KG1 (cell line): ENCODE results near the gene CARS1.

ENCODE experiments used
- DNase-seq: peaks from one replicate; lab custom pipeline; 2025; lab: John Stamatoyannopoulos, UW

The CARS1 gene

DNA sequence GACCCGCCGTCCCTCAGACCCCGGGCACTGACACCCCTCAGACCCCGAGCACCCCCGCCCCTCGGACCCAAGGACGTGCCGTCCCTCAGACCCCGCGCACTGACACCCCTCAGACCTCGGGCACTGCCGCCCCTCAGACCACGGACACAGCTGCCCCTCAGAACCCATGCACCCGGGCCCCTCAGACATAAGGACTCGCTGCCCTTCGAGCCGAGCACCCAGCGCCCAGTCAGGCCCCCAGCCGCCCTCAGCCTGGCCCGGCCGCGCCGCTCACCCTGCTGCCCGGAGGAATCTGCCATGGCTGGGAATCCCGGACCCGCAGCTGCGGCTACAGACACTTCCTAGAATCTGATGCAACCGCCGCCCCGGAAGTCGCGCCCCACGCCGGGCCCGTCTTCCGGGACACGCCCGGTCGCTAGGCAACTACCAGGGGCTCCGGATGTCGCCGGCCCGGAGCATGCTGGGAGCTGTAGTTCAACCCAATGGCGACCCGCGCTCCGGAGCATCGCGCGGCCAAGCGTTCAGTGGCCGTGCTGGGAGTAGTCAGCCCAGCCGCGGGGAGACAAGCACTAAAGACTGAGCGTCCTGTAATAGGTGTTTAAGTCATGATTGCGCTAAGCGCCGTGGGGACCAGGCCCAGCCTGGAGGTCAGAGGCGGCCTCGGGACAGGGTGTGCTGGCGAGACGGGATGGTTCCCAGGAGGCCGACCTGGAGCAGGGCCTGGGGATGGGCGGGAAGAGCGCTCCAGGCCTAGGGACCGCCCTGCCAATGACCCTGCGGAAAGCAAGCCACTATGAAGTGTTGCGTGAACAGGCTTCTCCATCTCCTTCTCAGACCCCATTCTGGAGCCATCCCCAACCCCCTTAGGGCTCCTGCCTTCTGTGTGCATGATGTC is at the start of gene CARS1:
Gene CARS1, minus strand, starts transcription at position 355 of the 895 bp plus-strand sequence. Its CDS starts 56 bp downstream, at position 299.
- peak; percentile 85 for DNase-seq

- no peak for DNase-seq
Measured at GRCh38 chr11:3105791-3106735, 48.8 kb upstream of the CARS1 start.

DNA sequence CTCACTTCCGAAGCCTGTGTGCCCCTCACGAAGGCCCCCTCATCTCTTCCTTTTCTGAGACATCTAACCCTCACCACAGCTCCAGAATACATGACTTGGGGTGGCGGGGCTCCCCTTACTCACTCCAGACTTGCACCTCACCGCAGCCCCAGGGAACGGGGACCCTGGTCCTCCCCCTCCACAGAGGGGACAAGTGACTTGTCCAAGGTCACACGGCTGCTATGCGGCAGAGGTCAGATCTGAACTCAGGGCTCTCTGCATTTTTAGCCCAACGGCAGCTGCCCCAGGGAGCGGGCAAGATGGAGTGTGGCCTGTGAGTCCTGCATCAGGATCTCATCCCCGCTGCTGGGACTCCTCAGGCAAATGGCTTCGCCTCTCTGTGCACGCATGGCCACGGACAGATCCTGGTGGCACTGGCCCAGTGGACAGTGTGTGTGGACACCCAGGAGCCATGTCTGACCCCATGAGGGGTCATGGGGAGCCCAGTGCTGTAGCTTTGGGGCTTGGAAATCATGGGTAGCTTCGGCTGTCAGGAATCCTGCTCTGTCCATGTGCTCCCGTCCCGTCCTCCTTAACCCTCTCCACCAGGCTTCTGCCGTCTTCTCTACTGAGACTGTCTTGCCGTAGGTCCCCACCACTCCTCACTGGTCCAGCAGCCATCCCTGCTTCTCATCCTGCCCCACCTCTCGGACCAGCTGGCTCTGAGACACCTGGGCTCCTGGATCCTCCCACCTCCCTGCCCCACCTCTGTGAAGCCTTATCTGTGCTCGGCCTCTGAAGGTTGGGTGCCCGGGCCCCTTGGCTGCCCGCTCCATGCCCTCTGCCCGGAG is 48.0 kb upstream of the CARS1 start:
- DNase-seq = no peak

- DNase-seq = no peak
Measured at GRCh38 chr11:3104051-3104714, 47.0 kb upstream of the CARS1 start.

DNA sequence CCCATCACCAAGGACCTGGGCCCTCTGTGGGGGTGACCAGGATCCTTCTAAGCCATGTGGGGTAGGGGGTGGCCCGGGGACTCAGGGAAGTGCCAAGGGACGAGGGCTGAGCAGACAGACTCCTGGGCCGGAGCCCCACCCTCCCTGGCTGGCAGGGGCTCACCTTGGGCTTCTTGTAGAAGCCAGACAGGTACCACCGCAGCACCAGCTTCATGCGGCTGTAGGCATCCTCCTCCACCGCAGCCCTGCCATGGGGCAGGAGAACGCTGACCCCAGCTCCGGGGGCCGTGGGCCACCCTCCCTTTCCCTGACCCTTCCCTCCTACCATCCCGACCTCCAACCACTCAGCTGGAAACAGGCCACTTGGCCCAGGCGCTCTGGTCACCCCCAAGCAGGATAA is 45.9 kb upstream of the CARS1 start:
- no peak for DNase-seq

DNA sequence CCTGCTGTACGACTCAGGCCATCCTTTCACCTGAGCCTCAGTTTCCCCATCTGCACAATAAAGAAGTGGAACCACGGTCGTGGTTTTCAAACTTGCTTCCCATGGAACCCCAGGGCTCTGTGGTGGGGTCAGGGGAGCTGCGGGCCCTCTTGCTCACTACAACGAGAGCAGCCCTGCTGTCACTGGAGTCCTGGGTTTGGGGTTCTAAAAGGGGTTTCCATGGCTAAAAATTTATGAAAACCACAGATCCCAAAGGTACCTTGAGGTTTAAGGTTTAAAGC is 45.4 kb upstream of the CARS1 start:
- DNase-seq = no peak

GRCh38 chr11:3101921-3102640 is 44.9 kb upstream of the CARS1 start:
- DNase-seq = no peak

GRCh38 chr11:3099178-3099577 is 42.0 kb upstream of the CARS1 start:
- no peak for DNase-seq

DNA sequence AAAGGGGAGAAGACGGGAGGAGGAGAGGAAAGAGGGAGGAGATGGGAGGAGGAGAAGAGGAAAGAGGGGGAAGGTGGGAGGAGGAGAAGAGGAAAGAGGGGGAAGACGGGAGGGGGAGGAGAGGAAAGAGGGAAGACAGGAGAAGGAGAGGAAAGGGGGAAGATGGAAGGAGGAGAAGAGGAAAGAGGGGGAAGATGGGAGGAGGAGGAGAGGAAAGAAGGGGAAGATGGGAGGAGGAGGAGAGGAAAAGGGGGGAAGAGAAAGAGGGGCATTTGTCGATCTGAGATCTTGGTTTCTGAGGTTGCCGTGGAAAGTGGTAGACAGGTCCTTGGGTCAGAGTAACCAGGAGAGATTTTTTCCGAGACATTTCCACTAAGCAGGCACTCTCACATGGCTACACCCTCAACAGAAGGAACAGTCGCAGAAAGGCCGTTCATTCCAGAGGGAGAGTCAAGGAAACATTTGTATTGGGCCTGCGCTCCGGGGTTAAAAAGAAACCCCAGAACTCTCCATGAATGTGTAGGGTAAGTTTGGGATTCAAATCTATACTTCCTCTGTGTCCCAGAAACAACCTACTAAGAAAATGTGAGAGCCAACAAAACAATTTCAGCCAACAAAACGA is 39.8 kb upstream of the CARS1 start:
- DNase-seq = no peak

GRCh38 chr11:3095712-3096361 is 38.6 kb upstream of the CARS1 start:
- DNase-seq = no peak

GRCh38 chr11:3094223-3094824 is 37.1 kb upstream of the CARS1 start:
- DNase-seq = no peak

GRCh38 chr11:3093281-3094191 is 36.3 kb upstream of the CARS1 start:
- DNase-seq = no peak

GRCh38 chr11:3092603-3093141 is 35.4 kb upstream of the CARS1 start:
- DNase-seq = no peak

DNA sequence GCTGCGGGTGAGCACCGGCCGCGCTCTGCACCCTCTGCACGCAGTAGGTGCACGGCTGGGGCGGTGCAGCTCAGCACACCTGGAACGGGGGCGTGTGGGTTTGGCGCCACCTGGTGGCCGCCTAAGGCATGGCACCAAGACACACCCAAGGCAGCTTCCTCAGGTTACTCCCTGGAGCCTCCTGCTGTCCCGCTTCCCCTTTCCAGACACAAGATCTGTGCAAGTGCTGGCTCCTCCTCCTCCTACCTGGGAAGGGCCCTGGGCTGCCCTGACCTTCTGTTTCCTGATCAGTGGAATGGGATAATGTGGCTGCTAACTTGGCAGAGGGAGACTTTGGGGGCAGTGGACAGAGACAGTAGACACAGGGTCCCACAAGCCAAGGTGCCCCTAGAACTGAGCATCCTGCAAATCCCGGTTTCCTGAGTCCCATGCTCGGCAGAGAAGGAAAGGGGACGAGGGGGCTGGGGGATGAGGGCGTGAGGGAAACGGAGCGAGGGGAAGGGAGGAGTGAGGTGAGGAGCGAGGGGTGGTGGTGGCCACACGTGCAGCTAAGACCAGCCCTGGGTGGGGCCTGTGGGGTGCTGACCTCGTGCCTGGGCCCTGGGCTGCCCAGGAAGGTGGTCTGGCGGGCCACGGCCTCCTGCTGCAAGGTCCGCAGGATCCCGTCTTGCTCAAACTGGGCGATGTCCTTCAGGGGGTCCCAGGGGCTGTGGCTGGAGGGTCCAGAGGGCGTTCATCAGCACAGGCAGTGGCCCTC is 34.8 kb upstream of the CARS1 start:
- peak; percentile 51 for DNase-seq

GRCh38 chr11:3091081-3091845 is 34.0 kb upstream of the CARS1 start:
- DNase-seq = no peak

DNA sequence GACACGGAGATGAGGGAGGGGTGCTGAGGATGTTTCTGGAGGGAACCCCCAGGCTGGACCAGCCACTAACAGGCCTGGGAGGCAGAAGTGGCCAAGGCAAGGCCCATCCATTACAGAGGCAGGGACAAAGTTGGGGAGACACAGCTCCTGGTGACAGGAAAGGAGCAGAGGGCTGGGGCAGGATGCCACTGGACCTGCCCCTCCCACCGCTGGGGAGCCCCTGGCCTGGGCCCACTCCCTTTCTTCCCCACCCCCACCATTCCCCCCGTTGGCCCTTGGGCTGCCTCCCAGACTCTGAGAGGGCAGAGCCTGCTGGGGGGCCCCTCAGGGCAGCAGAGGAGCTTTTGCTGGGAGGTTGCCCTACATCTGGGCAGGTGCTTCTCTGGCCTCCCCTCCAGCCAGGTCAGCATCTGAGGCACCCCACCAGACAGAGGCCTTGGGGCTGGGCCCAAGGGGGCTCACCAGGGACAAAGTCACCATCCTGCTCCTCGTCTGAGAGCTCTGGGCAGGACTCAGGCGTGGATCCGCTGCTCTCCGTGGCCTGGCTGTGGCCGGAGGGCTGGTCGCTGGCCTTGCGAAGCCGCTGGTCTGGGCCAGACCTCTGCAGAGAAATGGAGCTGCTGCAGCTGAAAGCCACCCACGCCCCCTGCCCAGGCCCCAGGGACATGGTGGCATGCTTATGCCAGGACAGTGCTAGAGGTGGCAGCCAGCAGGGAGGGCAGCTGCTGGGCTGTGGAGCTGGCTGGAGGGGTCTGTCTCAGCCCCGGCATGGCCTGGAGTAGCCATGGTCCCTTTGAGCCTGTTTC is 33.1 kb upstream of the CARS1 start:
- no peak for DNase-seq
